ENCODE data around the gene BLNK. TPM values are rescaled to one million over a fixed set of nuclear protein-coding genes. Genes with fewer than 3 reads are reported as not detected.

Gene BLNK
- total RNA-seq: 7.0 to 8.2 TPM (median 7.1 TPM) in 3 replicates

GRCh38 chr10:96271016-96271815 is at the start of gene BLNK:
BLNK (minus strand) TSS chr10:96271569; CDS start chr10:96271398, 171 bp downstream.
- TF ChIP-seq CTCF (IDR thresholded peaks at IDR 0.05; ENCODE audit: unreplicated experiment): no peak
- H3K36me3 Mint-ChIP-seq: no peaks in the 10 kb centered on the region
- no peaks in the 10 kb centered on the region for H3K9me3 Mint-ChIP-seq
- peak within 1 kb of the TSS; percentile 96 for H3K27ac Mint-ChIP-seq
- peak within 1 kb of the TSS; percentile 70 for H3K4me3 Mint-ChIP-seq
- peaks cover 35% of the 10 kb centered on the region for H3K4me1 Mint-ChIP-seq
- DNase-seq (ENCODE audit: low spot score in 2 of 2, unreplicated experiment in 2 of 2): no peak
- H3K27me3 Mint-ChIP-seq (ENCODE audit: low read depth): no peaks in the 10 kb centered on the region

GRCh38 chr10:96319754-96320474 is 48.5 kb upstream of the BLNK start:
- TF ChIP-seq CTCF (IDR thresholded peaks at IDR 0.05; ENCODE audit: unreplicated experiment): no peak
- DNase-seq (ENCODE audit: low spot score in 2 of 2, unreplicated experiment in 2 of 2): no peak
- Mint-ChIP-seq H3K27ac (no peak overlapping the region), H3K36me3 (no peaks in the 10 kb centered on the region), H3K4me1 (no peaks in the 10 kb centered on the region), H3K27me3 (ENCODE audit: low read depth) (peaks cover 9% of the 10 kb centered on the region), H3K9me3 (no peaks in the 10 kb centered on the region), H3K4me3 (no peak overlapping the region)

GRCh38 chr10:96317067-96317833 is 45.9 kb upstream of the BLNK start:
- DNase-seq (ENCODE audit: low spot score in 2 of 2, unreplicated experiment in 2 of 2): no peak
- Mint-ChIP-seq H3K27ac (no peak overlapping the region), H3K4me3 (no peak overlapping the region), H3K27me3 (ENCODE audit: low read depth) (no peaks in the 10 kb centered on the region), H3K9me3 (no peaks in the 10 kb centered on the region), H3K36me3 (no peaks in the 10 kb centered on the region), H3K4me1 (no peaks in the 10 kb centered on the region)
- TF ChIP-seq CTCF (IDR thresholded peaks at IDR 0.05; ENCODE audit: unreplicated experiment): no peak

GRCh38 chr10:96313344-96313743 is 42.0 kb upstream of the BLNK start:
- Mint-ChIP-seq H3K36me3 (no peaks in the 10 kb centered on the region), H3K27me3 (ENCODE audit: low read depth) (no peaks in the 10 kb centered on the region), H3K27ac (no peak overlapping the region), H3K4me1 (peaks cover 27% of the 10 kb centered on the region), H3K9me3 (no peaks in the 10 kb centered on the region), H3K4me3 (no peak overlapping the region)
- no peak for TF ChIP-seq CTCF (IDR thresholded peaks at IDR 0.05; ENCODE audit: unreplicated experiment)
- no peak for DNase-seq (ENCODE audit: low spot score in 2 of 2, unreplicated experiment in 2 of 2)

GRCh38 chr10:96311180-96311715 is 39.9 kb upstream of the BLNK start:
- peak overlapping the region; percentile 60 for H3K27ac Mint-ChIP-seq
- no peaks in the 10 kb centered on the region for H3K36me3 Mint-ChIP-seq
- H3K9me3 Mint-ChIP-seq: no peaks in the 10 kb centered on the region
- H3K4me1 Mint-ChIP-seq: peaks cover 28% of the 10 kb centered on the region
- TF ChIP-seq CTCF (IDR thresholded peaks at IDR 0.05; ENCODE audit: unreplicated experiment): no peak
- H3K27me3 Mint-ChIP-seq (ENCODE audit: low read depth): no peaks in the 10 kb centered on the region
- no peak for DNase-seq (ENCODE audit: low spot score in 2 of 2, unreplicated experiment in 2 of 2)
- H3K4me3 Mint-ChIP-seq: no peak overlapping the region
